UCSD-AML1 (cell line): ENCODE data around the gene HLA-DMA.
A peak's percentile ranks its signal among the peaks of the same experiment; 100 is the strongest.

ENCODE experiments used
- DNase-seq: peaks from one replicate; lab custom pipeline; 2025; ENCODE audit not compliant: unreplicated experiment; lab: John Stamatoyannopoulos, UW

The HLA-DMA gene

DNA sequence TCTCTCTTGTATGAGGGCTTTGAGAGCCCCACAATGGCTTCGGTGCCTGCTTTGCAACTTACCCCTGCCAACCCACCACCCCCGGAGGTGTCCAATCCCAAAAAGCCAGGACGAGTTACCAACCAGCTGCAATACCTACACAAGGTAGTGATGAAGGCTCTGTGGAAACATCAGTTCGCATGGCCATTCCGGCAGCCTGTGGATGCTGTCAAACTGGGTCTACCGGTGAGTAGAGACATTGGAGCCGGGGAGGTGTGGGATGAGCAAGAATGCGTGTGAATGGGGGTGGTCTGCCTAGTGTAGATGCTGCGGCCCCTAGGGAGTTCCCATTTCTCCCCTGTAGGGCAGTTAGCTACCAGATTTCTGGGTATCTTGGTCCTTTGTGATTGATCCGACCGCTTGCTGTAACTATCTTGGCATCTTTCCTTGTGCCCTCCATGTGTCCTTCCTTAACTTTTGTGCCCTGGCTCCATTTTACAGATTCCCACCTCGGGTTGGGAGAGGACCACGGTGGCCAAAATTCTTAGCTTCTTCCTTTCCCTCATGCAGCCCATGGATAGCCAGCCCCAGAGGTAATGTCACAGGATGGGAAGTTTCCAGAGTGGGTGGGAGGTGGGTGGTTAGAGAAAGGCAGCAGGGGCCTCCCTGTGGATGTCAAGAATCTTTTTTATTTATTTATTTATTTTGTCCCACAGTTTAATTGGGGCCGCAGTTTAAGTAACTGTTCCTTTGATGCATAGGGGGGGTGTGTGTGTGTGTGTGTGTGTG lies 21.8 kb upstream of the HLA-DMA start:
- no peak for DNase-seq

DNA sequence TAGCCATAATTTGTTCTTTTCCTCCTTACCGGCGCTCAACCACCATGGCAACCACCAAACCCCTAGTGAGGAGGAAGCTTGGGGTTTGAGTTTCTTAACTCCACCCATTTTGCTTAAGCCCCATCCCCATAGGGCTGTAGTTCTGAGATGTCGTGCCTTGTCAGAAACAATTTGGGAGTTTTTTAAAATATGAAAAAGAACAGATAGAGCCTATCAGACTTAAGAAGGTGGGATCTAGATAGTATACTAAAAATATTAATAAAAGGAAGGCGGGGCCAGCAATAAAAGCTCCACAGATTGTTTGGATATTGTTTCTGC lies 21.1 kb upstream of the HLA-DMA start:
- DNase-seq: no peak

DNA sequence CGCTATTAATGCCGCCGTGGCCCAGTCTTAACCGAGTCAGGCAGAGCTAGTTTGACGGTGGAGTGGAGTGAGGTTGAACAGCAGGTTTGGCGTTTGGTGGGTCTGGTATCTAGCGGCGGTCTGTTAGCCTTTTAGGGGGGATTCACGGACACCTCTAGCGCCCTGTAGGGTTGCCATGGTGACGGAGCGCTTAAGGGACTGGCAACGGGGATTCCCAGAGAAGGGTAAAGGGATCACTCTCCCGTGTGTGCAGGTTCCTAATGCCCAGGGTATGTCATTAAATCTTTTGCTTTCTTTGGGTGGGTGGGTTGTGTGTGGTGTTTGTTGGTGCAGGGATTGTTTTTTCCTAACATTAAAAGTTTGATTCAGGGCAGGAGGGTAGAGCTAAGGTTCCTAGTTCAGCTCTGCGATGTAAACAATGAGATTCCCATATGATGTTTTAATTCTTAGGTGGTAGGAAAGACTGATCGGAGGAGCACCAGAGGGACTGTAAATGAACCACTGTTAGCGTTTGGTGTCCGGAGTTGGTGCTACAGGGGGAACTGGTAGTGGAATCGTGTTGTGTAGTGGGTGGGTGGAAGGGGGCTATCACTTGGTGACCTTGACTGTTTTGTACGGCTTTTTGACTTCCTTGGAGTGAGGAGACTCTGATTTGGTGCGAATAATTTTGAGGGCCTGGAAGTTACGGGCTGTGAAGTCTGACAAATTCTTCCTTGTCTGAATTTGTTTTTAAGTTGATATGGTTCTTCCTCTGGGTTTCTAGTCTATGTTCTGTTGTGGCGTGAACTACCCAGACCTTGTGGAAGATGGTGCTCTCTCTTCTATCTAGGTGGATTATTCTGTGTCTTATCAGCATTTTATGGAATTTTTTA lies 20.5 kb upstream of the HLA-DMA start:
- no peak for DNase-seq

DNA sequence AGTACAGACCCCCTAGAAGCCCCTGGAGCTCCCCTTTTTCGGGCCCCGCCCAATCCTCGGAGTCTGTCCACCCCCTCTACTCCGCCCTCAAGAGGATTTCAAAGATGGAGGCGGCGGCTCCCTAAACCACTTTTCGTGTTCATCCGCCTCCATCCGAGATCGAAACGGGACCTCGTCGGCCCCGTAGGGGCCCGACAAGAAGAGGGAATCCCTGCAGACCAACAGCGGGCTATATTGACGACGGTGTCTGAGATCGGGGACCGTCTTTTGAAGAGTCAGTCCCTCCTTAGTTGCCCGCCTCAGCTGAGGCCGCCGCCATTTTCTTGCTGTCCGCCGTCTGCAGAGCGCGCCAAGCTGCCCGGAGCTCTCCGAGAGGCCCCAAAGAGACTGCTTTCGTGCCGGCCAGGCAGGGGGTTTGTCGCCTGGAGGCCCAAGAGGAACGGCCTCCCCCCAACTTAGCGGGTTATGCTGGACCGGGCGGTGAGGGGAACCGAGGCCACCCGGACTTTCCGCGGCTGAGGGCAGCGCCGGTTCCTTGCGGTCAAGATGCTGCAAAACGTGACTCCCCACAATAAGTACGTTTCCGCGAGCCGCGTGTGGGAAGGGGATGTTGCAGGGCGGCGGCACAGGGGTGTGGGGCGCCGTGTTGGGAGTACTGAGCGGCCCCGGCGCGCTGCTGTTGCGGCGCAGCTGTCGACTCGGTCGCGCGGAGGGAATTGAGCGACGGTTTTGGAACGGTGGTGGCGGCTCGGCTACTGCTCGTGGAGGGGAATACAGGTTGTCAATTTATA lies 19.7 kb upstream of the HLA-DMA start:
- no peak for DNase-seq

DNA sequence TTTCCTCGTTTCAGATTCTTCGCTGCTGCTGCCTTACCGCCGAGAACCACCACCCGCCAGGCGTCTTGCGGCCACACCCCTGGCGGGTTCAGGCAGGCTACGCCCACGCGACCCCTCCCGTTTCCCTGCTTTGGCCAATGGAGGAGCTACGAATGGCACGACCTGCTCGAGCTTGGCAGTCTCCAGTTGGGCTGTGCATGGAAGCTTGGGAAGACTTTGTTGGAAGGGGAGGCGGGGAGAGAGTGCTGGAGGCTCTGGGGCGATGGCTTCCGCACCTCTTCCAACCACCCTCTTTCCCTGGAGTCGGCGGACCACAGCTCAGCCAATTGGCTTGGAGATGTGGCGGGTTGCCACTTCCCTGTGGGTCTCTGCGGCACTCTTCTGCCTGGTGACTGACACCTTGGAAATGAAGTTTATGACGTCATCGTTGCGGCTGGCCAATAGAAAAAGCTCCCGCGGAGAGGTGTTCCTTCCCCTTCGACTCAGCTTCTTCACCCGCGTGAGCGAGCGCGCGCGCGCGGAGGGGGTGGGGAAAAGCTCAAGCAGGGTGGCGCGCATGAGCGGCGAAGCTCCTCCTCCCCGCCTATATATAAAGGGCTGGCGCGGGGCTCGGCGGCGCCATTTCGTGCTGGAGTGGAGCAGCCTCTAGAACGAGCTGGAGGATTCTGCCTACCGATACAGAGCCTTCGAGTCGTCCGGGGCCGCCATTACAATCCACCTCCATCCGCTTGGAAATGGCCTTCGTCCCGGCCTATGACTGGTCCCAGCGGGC lies 18.9 kb upstream of the HLA-DMA start:
- peak; percentile 100 for DNase-seq

DNA sequence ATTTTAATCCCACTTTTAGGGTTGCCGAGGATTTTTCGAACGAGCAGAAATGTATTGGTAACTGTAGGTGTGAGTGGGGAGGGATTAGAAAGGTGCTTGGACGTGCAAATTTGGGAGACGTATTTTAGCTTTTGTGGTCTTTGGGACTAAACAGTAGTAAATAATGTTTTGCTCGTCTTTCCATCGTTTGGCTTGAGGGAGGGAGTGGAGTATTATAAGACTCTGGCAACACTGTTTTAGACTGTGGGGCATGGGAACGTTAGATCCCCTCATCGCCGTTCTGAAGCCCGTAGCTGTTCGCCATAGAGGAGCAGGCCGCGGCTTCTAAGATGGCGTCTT lies 18.3 kb upstream of the HLA-DMA start:
- DNase-seq: no peak

DNA sequence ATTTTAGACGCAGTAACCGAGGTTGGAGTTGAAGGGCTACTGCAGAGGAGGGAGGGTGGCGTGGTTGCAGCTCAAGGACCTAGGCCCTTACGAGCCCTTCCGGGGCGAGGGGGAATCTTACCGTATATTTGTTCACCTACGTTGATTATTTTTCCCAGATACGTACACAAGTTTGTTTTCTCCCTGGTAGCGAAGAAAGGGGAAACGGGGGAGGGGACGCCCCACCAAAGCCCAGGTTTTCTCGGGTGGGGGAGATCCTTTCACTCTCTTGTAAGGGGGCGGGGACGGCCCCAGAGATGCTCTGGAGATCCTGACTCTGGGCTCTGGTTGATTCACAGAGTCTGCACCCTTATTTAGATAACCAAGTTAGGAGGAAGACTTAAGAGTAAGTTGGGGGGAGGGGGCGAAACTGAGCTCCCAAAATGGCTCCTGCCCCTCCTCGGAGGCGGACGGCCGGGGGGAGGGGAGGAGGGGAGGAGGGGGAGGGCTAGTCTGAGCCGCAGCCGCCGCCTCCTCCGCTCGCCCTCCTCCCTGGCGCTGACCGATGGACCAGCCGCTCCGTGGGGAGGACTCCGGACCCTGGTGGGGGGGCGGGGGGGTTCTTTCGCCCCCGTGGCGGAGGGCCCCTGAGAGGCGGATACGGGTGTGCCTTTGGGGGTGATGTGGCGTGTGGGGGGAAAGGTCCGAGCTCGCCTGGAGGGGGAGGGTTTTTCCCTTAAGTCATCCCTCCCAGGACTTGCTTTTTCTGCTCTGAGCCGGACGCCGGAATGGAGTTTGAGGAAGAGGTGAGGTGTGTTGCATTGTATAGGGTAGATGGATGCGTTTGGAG lies 17.7 kb upstream of the HLA-DMA start:
- DNase-seq: peak; percentile 85

DNA sequence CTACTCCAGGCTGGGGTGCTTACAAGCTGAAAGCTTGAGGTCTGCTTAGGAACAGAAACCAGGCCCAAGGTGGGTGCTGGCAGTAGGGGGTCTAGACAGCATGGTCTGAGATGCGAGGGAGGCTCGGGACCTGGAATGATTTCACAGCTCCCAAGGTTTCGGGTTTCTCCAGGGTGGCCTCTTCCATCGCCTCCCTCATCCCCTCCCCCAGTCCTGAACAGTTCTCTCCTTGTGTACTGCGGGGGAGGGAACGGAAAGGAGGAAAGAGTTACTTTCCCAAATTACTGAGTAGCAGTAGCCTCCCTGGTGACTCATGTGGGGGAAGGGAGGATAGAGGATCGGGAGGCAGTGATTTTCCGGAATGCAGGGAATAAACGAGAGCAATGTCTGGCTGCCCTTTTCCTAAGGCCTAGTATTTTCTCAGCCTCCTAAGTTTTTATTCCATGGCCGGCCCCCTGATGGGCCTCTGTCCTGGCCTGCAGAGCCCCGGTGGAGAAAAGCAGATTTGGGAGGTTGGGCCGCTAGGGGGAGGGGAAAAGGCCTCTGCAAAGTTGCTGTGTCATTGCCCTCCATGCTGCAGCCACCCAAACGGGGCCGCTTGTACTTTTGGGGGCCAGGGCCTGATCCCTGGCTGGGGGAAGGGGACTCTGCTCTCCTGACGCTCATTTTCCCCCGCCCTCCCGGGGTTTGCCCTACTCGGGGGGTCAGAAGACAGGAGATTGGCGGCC lies 17.0 kb upstream of the HLA-DMA start:
- peak; percentile 81 for DNase-seq

DNA sequence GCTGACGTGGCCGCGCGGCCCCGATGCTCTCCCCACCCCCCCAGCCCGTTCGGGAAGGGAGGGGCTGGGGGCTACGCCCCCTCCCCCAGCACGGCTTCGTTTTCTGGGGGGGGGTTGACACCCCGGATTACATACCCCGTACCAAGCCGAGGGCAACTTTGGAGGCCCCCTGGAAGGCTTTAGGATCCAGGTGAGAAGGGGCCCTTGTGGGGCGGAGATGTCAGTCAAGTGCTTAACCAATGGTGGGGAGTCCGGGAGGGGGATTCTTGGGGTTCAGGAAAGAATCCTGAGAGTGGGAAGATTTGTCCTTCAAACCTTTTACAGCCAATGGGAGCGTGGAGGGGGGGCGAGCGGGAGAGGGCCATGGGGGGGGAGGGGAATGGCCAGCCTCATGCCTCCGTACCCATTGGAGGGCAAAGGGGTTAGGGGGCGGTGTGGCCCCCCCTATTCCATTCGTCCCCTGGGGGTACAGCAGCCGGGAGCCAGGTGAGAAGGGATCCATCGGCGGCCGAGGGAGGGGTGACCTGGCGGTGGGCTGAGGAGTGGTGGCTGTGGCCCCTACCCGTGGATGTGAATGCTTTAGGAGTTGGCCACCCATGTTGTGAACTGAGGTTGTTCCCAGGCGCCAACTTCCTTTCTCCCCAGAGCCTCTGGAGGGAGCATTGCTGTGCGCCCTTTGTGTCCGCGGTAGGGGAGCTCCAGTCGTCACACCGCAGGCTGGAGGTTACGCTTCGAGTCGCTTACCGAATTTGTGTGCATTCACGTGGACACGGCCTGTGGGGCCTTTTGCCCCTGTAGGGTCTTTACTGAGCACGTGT lies 16.2 kb upstream of the HLA-DMA start:
- peak; percentile 82 for DNase-seq

DNA sequence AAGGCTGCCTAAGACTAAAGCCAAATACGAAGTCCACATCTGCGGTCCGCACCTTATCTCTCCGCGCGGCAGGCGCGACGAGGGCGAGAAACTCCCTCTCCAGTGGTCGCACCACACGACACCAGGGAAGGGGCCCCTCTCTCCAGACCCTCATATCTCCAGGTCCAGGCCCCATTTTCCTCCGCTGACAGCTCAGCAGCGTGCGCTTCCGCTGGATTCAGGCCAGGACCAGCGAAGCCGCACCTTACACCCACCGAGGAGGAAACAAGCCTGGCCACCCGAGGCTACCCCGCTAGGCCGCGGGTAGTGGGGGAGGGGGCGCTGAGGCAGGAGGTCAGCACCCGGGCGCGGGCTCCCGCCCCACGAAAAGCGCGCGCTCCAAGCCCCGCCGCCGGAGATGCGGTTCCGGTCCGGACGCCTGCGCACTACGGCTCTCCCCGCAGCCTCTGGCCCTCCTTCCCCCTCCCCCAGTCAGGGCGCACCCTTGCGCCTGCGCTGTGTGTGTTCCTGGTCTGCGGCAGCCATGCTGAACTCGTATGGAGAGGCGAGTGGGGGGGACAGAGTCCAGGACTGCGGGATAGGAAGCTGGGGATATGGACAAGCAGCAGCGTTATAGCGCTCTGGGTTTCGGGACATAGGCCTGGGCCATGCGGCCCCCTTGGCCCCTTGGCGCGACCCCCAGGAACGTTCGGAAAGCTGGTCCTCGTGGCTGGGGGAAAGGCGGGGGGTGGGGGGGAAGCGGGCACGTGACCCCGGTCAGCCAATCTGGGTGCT lies 15.4 kb upstream of the HLA-DMA start, which contains the start of gene BRD2:
Gene BRD2 (plus strand): TSS at position 502 of the 774 bp plus-strand sequence. CDS start 4,305 bp downstream, outside the sequence.
- DNase-seq: peak; percentile 97

DNA sequence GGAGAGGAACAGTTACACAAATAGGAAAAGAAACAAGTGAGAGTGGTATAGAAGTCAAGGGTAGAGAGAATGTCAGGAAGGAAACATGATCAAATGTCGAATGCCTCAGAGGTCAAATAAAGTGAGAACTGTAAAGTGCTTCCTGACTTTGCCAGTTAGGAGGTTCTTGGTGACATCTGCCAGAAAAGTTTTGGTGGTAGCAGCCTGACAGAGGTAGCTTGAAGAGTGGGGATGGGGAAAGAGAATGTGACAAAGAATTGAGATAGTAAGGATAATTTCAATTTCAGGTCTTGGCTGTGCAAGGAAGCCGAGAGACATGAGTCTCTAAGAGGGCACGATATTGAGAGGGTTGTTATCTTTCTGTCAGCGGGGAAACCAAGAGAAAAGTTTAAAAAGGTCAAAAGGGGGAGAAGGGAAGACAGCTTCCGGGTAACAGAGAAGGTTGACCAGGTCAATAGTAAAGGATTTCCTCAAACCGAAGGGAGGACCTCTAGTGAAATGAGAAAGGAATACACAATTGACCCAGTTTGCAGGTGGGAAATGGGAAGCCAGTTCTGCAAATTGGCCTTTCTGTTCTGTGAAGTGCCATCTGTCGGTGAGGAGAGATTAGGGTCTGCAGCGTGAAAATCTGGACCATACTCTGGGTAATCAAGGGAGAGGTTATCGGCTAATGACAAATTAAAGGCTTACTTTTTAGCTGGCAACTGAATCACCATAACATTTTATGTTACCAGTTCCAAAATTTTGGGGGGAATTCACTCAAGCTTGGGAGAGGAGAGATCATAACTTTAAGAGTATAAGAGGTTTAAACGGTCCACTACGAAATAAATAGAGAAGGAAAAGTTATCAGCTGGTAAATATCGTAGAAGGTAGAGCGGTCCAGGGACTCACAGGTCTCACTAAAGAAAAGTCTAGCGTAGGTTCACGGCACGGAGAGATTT lies 14.5 kb upstream of the HLA-DMA start:
- peak; percentile 36 for DNase-seq

DNA sequence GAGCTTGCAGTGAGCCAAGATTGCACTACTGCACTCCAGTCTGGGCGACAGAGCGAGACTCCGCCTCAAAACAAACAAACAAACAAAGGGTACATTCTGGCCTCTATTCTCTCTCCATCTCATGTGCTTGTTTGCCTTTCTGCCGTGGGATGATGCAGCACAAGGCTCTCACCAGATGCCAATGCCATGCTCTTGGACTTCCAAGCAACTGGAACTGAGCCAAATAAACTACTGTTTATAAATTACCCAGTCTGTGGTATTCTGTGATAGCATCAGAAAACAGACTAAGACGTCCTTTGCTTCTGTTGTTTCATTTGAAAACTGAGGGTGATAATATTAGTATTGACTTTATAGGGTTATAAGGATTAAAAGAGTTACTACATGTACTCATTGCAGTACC lies 11.9 kb upstream of the HLA-DMA start:
- DNase-seq: no peak

DNA sequence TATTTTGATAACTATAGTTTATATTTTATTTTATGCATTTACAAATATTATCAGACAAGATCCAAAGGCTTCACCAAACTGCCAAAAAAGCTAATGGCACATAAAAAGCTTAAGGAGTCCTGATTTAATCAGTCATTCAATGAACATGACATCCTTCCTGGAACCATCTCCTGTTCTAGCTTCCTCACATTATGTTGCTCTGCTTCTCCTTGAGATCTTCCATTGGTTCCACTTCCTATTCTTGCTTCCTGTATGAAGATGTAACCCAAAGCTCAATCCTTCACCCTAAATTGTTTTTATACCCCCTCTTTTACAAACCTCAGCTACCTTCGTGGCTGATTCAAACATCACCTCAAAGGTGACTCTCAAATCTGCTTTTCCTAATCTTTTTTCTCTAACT lies 11.0 kb upstream of the HLA-DMA start:
- no peak for DNase-seq

DNA sequence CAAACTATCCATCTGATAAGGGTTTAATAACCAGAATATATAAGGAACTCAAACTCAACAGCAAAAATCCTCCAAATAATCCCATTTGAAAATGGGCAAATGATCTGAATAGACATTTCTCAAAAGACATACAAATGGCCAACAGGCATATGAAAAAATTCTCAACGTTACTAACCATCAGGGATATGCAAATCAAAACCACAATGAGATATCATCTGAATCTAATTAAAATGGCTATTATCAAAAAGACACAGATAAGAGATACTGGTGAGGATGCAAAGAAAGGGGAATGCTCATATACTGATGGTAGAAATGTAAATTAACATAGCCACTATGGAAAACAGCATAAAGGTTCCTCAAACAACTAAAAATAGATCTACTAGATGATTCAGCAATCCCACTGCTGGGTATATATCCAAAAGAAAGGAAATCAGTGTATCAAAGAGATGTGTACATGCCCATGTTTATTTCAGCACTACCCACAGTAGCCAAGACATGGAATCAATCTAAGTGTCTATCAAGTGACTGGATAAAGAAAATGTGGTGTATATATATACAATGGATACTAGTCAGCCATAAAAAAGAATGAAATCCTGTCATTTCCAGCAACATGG lies 9.4 kb upstream of the HLA-DMA start:
- DNase-seq: no peak

DNA sequence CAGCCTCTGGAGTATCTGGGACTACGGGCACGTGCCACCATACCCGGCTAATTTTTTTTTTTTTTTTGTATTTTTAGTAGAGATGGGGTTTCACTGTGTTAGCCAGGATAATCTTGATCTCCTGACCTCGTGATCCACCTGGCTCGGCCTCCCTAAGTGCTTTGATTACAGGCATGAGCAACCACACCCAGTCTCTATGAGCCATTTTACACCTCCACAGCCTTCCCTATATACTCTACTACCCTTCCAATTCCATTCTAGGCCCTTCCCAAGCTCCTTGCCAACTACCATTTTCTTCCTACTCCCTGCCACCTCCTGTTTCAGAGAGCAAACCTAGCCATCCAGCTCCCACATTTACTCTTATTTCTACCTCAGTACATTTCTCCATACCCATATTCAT lies 7.7 kb upstream of the HLA-DMA start:
- DNase-seq: no peak

DNA sequence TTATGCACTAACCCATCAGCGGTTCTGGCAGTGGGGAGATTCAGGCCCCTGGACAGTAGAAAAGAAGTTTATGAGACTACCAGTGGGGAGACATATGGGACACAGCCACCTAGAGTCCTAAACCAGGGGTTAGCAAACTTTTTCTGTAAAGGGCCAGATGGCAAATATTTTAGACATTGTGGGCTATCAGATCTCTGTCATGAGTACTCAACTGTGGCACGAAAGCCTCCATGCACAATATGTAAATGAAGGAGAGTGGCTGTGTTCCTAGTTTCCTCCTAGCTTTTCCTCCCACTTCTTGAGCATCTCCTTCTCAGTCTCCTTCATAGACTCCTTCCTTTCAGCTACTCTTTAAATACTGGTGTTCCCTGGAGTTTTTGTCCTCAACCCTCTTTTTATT lies 3.3 kb upstream of the HLA-DMA start:
- no peak for DNase-seq
